ENCODE measurements around the gene PTGIR.

DNA sequence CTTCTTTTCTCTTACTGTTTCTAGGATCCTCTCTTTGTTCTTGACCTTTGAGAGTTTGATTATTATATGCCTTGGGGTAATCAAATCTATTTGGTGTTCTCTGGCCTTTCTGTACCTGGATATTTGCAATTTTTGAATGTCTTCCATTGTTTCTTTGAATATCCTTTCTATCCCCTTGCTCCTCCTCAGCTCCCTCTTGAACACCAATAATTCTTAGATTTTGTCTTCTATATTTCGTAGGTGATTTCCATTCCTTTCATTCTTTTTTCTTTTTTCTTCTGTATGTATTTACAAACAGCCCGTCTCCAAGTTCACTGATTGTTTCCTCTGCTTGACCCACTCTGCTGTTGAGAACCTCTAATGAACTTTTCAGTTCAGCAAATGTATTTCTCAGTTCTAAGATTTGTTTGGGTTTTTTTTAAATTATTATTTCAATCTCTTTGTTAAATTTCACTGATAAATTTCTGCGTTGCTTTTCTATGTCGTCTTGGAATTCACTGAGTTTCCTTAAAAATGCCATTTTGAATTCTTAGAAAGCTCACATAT, 26.4 kb downstream of the PTGIR start:
- TF ChIP-seq POLR2A (IDR thresholded peaks at IDR 0.05; ENCODE audit: low read depth, low read length), result no peak
- no peak for TF ChIP-seq POLR2AphosphoS5 (IDR thresholded peaks at IDR 0.05; ENCODE audit: low read depth, low read length)

Measured in GM12891 (cell line).